ENCODE results near the gene MOCOS.

The MOCOS gene

DNA sequence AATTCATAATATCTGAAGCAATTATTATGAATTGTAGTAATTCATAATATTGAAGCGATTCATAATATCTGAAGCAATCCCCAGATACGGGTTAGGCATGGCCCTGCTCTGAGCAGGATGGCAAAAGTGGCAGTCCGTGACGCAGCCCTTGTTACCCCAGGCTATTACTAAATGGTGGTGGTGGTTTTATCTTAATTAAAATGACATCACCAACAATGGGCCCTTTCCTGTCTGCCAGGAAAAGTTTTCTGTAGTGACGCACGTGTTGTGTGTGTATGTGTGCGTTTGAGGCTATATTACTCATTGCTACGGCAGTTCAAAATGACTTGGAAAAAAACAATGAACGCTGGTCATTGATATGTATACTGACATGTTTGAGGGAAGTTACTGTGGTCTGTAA lies 10.6 kb upstream of the MOCOS start:
- in situ Hi-C loops (cut with MboI; ENCODE audit: low sequenced_read_pairs) = no loop called here

DNA sequence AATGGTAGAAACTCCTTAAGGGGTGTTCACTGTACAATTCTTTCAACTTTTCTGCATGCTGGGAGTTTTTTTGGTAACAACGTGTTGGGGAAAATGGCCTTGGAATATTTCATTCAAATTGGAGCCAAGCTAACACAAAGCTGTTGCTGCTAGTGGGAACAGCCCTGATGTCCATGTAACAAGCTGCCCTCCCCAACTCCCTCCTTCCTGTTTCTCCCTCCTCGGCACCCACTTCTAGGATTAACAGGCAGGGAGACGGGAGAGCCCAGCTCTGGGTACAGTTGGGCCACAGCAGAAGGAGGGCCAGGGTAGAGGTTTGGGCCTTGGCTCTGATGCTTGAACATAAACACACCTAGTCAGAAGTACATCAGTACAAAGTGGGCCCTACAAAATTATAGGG lies 9.4 kb upstream of the MOCOS start:
- in situ Hi-C loops (cut with MboI; ENCODE audit: low sequenced_read_pairs) = no loop called here

DNA sequence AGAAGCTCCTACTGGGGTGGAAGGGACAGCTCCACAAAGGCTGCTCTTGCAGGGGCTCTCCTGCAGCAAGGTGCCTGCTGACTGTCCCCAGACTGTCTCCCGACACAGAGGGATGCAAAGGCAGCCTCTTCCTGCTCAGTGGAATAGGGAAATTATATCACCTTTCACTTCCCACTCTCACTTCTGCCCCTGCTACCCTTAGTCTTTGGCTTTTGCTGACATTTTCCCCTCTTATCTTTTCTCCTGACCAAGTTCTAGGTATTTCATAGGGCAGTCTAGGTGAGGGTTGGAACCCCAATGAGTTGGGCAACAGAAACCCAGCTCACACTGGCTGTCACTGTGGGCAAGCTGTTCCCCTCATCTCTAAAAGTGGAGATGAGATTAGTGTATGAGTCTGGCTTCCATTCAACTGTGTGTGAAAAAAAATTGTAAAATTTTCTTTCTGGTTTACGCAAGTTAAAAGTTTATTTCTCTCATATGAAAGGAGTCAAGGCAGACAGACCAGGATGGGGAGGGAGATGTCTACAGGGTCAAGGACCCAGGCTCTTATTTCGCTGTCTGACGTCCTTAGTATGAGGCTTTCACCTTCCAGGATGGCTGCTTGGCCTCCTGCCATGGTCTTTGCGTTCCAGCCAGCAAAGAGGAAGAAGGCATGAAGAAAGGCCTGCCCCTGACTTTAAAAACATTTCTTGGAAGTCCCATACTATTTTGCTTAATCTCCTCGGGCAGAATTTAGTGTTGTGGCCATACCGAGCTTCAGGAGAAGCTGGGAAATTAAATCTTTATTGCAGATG lies 7.5 kb upstream of the MOCOS start:
- in situ Hi-C loops (cut with MboI; ENCODE audit: low sequenced_read_pairs) = no loop called here

DNA sequence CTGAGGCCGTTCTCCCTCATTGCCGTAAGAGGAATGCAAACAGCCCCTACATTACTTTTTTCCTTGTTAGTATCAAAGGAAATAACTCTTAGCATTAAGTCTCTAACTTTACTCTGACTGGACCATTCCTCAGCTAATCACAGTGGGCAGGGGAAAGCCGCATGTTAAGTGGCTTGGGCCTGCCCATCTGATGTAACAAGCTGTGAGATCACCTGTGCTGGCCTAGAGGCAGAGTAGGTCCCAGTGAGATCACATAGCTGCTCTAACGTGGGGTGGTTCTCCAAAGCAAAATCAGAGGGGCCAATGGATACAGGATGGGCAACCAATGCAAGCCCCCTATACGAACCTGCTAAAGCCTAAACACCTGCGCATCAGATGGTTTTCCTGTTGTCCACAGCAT lies 5.9 kb upstream of the MOCOS start:
- in situ Hi-C loops (cut with MboI; ENCODE audit: low sequenced_read_pairs) = no loop called here

DNA sequence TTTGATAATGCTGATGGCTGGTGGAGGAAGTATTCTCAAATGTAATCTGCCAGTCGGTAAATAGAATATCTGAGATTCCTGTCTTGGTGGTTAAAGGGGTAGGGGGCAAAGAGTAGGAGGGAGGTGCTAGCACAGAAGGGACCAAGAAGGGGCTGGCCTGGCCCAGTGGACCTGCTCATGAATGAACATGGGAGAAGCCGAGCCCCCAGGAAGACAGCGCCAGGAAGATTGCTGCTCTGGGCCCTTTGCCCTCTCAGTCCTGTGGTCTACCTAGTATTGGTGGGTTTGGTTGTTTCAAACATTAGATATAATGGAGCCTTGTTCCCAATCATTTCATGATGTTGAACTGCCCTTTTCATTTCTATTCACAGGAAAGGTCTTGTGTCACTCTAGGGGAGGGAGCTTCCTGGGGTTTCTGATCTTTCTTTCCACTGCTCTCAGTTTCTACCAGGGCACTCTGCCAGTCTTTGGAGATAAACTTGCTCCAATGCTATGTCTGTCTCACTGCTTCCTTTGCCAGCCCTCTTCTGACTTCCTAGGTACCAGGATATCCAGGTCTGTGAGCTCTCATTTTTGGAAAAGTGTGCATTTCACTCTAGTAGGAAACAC lies 5.3 kb upstream of the MOCOS start:
- in situ Hi-C loops (cut with MboI; ENCODE audit: low sequenced_read_pairs) = no loop called here

DNA sequence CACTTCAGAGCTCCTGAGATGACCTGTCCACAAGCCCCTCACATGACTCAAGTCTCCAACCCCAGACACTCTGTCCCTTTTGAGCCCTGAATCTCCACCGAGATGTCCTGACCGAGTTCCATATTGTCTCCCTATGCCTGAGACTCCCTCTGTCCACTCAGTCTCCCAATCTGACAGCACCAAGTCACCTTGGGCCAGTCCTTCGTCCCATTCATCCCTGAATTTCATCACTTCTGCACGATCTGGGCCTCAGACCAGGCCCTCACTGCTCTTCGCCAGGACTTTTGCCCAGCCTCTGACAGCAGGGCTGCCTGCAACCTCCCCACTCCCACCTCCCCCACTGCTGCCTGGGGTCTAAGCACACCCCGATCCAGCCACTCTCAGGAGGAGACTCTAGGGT lies 4.3 kb upstream of the MOCOS start:
- in situ Hi-C loops (cut with MboI; ENCODE audit: low sequenced_read_pairs) = no loop called here

DNA sequence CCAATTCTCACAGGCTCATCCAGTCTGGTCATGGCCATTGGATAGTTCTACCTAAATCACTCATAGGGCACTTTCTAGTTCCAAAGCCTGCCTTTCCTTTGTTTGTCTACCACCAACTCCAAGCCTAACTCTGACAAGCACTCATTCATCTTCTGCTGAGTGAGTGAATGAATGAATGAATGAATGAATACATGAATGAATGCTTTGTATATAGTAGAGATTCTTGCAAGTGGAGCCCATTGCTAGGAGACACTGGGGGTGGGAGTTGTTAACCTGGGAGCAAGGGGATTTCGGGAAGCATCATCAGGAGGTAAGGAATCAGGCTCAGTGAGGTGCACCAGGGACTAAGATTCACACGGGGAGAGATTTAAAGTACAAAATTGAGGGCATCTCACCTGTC lies 3.3 kb upstream of the MOCOS start:
- in situ Hi-C loops (cut with MboI; ENCODE audit: low sequenced_read_pairs) = no loop called here

DNA sequence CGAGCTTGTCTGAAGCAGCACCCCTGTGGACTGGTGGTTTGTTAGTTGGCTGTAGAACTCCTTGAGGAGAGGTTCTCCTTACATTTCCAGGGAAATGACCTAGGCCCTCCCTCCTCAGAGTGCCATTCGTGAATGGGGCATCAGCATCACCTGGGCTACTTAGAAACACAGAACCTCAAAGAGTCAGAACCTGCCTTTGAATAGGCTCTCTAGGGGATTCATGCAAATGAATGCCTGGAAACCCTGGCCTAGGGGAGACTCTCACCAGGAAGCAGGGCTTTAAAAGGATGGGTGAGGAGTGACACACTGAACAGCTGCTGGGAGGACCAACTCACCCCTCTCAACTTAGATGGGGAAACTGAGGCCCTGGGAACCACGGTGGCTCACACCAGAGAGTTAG lies 2.1 kb upstream of the MOCOS start:
- in situ Hi-C loops (cut with MboI; ENCODE audit: low sequenced_read_pairs) = no loop called here

DNA sequence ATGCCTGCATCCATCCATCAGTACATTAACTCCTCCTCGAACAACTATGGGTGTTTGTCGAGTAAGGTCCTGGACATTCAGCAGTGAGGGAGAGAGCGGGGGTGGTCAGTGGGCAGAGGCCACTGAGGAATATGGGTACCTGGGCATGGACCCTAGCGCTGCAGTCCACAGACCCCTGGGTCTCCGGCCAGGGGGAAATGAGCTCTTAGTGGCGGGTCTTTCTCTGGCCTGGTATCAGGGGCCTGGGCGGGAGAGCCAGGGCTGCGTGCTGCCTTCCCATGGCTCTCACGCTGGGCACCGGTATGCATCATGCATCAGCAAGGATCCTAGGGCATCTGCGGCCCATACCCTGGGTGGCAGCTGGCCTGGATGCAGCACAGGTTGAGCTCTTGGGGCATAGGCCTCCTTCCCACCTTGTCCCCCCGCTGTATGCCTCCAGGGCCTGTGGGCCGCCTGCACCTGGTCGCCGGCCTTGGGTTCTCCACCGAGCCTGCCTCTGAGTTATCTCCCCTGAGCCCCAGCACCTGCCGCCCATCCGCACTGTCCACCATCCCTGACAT lies 1.3 kb upstream of the MOCOS start:
- in situ Hi-C loops (cut with MboI; ENCODE audit: low sequenced_read_pairs) = no loop called here

DNA sequence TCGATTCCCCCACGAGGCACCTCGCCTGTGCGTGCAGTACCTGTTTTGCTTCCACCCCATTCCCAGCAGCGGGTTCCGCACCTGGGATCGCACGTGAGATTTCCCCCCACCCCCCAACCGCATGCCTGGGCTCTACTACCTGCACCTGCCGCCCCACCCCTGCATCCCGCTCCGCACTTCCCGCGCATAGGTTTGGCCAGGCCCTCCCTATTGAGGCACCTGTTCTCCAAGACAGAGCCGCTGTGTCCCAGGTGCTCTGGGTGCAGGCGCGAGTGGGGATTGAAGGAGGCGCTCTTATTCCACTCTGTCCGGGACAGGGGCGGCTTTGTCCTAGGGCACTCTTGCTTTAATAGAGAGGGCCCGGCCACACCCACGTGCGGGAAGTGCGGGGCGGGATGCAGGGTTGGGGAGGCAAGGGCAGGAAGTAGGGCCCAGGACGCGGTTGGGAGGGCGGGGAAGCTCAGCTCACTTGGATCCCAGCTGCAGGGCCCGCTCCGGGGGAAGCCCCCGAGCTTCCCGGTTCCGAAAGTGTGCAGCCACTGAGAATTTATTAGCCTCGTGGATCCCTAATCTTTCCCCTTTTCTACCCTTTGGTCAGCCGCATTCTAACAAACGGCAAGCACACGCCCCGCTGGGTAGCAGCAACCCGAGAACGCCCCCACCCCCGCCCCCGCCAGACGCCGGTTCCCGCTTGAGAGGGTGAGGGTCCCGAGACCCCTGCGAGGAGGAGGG lies 670 bp upstream of the MOCOS start:
- in situ Hi-C loops (cut with MboI; ENCODE audit: low sequenced_read_pairs) = no loop called here

DNA sequence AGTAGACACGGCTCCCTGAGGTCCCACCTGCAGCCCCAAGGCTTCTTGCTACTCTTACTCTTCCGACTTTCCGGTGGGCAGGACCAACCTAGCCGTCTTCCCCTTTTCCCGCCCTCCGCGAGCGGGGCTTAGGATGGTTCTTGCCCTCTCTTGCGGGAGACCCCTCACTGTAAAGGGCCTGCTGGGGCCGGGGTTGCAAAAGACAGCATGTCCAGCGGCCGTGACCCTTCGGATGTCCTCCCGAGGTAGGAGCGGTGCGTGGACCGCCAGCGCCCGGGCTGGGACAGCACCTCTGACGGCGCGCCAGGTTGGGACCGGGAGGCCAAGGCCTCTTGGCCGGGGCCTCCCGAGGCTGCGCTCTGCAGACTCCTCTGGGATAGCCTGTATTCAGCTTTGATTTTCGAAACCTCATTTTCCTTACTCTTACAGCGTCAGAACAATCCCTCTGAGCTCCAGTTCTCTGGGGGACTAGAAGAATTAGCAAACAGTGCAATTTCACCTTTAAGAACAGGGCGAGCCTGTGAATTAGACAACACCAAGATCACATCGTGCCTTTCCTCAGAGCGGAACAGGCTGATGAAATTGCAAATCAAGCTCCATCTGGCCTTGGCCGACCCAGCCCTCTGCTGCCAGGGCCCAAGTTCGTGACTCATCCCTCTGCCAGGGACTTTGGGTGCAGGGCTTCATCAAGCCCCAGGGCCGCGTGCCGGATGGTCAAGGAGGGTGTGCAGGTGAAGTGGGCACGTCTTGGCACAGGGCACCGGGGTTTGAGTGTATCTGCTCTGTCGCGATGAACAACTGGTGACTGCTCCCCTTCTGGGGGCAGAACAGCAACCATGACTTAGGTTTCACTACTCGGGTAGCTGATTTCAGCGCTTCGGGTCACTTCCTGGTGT lies 777 bp downstream of the MOCOS start:
- in situ Hi-C loops (cut with MboI; ENCODE audit: low sequenced_read_pairs) = no loop called here

DNA sequence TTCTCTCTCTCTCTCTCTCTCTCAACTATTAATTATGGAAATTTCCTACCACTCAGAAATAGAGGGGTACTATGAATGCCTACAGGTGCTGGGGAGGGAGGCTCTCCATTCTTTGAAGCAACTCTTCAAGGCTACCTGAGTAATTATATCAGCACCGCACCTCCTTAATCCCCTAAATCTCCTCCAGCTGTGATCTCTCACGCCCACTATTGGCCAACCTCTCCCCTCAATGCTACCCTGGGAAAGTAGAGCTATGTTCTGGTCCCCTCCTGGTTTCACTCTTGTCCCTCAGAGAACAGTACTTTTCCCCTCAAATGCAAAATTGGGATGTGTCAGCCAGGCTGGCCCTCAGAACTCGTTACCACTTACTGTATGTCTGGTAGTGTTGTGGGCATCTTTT lies 1.6 kb downstream of the MOCOS start:
- in situ Hi-C loops (cut with MboI; ENCODE audit: low sequenced_read_pairs) = no loop called here

DNA sequence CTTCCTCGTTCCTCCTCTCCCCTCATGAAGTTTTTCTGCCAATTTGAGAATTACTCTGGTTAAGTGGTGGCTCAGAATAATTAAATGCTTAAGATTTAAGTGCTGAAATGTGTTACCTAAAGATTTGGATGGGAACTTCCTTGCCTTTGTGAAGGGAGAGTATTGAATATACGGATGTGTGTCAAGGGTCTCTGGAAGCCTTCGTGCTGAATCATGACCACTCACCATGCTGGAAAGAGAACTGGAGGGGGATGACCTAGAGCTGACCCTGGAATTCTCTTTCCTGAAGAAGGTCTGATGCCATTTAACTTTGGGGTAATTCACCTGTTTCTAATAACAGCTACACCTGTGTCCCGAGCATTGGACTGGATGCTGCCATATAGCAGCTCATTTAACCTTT lies 2.2 kb downstream of the MOCOS start:
- in situ Hi-C loops (cut with MboI; ENCODE audit: low sequenced_read_pairs) = no loop called here

DNA sequence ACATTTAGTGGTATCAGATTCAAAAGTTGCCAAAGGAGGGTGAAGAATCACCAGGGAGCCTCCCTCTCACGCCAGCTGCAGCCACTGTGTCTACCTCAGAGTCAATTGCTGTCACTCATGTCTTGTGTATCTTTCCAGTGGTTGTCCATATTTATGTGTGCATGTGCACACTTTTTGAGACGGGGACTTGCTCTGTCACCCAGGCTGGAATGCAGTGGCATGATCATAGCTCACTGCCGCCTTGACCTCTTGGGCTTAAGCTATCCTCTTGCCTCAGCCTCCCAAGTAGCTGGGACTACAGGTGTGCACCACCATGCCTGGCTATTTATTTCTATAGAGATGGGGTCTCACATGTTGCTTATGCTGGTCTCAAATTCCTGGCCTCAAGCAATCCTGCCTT lies 4.0 kb downstream of the MOCOS start:
- in situ Hi-C loops (cut with MboI; ENCODE audit: low sequenced_read_pairs) = no loop called here

DNA sequence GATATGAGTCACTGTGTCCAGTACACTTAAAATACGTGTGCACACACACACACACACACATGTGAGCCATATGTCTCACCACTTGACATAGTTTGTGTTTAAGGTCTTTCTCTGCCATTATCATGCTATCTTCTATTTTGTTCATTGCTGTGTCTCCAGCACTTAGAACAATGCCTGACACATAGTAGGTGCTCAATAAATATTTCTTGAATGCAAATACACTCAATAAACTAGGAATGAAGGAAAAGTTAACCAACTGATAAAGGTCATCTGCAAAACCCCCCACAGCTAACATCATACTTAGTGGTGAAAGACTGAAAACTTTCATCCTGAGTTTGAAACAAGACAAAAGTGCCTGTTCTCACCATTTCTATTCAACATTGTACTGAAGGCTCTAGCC lies 4.4 kb downstream of the MOCOS start:
- in situ Hi-C loops (cut with MboI; ENCODE audit: low sequenced_read_pairs) = no loop called here

DNA sequence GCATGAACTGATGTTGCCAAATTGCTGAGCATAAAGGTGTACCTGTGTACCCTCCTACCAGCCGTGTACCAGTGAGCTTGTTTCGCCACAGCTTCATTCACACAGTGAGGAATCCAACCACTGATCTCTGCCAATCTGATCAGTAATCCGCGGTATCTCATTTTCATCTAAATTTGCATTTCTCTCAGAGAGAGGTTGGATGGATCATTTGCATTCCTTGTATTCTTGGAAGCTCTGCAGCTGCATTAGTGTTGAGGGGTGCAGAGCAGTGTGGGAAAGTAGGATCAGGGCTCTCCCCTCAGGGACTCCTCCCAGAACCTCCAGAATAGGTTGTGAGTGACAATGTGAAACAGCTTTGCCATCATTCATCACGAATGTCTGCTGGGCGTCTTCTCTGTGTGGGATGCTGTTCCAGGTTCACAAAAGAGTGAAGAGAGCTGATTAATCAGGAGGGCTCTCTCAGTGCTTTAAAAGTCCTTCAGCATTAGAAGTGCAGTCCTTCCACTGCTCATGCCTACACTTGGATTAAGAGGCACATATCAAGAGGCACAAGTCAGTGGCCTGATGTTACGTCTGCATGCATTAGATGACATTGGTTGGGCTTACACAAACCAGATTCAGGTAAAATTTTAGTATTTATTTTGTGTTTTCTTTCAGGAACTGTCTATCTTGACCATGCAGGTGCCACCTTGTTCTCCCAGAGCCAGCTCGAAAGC lies 7.5 kb downstream of the MOCOS start:
- in situ Hi-C loops (cut with MboI; ENCODE audit: low sequenced_read_pairs) = no loop called here

DNA sequence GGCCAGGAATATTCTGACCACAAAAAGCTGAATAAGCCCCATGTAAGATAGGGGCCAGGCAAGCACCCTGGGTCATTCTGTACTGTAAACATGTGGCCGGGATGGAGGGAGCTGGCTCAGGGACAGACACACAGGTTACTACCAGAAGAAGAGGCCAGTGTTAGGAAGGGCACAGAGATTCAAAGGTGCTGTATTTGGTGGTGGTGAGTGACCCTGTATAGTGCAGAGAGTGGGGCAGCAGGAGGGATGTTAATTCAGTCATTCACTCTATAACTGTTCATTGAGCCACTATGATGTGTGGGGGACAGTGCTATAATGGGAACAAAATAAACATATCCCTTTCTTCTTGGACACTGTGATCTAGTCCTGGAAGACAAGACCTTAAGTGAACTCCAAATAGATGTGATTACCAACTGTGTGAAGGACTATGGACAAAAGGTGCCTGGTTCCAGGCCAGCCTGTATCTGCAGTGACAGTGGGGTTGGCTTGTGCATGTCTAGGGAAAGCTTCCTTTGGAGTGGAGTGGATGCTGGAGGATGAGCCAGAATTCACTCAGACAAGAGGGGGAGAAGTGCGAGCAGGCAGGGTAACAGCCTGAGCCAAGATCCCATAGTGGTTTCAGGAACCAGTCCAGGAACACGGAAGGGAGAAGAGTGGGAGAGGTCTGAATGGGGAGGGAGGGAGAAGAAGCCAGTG lies 8.3 kb downstream of the MOCOS start:
- in situ Hi-C loops (cut with MboI; ENCODE audit: low sequenced_read_pairs) = no loop called here

DNA sequence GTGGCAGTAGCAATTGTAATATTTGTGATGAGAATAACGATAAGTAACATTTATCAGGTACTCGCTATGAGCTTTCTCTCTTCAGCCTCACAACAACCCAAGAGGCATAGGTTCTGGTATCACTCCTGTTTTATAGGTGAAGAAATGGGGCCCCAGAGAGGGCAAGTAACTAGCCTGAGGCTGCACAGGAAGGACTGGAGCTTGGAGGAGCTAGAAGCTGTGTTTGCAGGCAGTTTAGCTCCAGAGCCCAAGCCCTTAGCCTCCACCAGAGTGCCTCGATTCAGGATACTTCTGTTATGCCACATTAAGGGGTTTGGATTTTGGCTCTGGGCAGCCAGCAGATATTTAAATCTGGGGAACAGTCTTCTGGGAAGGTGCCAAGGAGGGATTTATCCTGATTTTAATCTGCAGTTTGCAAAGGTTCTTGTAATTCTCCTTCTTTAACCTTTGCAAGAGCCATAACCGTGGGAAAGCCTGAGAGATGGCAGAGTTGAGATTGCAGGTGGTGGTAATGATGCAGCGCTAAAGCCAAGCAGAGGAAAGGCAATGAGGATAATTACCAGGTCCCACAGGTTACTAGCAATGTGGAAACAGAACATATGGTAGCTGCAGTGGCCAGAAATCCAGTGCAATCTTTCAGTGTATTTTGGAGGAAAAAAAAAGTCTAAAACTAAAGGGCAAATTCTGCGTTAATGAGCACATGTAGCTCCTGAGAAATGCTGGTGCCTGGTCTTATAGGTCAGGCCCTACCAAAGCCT lies 9.1 kb downstream of the MOCOS start:
- in situ Hi-C loops (cut with MboI; ENCODE audit: low sequenced_read_pairs) = no loop called here

Data from HL-60/S4 treated with retinoic acid at 250 ng/mL for 4 days and 3 days (cell line).